K562 (cell line): ENCODE data around the gene ATP23. TPM values are rescaled to one million over a fixed set of nuclear protein-coding genes. Genes with fewer than 3 reads are reported as not detected.

ENCODE experiments used
- ATAC-seq: fragments of 200-7000 bp; cut with Tn5 transposase; 3 replicates; pipeline ENCODE4 v1.9.1; 2020; ENCODE audit warnings: moderate library complexity
- BruUV-seq: library from RNA; stranded (reverse); fragments of 400-500 nt; replicated peaks from 2 replicates; lab custom pipeline; 2021; lab: Mats Ljungman, UMichigan
- CTCF ChIA-PET: fragments of 300-600 bp; formaldehyde crosslinking; extraction: SDS; loops from one replicate; lab custom pipeline; 2021; ENCODE audit warnings: low intra/inter-chr PET ratio; lab: Yijun Ruan, JAX
- POLR2A ChIA-PET: fragments of 300-600, 350-650 bp; sonication (Branson Sonifier 250); formaldehyde crosslinking; extraction: SDS; loops from one replicate; lab custom pipeline; 2021; ENCODE audit warnings: antibody characterized with exemption, inconsistent platforms; lab: Yijun Ruan, JAX
- DNase-seq, 4 experiments: peaks; one replicate each; pipeline versions ENCODE4 v3.0.0 to v3.0.0-alpha.2; 2011 to 2018; ENCODE audit warnings: low spot score in 3 of 4, mixed read lengths in 3 of 4; ENCODE audit errors: extremely low read depth in 1 of 4
- FAIRE-seq: peaks from 2 replicates; lab custom pipeline; 2011; peaks lifted over from hg19 to GRCh38; lab: Jason Lieb, UNC
- H2AFZ ChIP-seq: 2 replicates; pipeline ENCODE4 v1.6.0; 2011; ENCODE audit warnings: low read depth, low read length, control low read depth, inconsistent platforms
- H3K27ac ChIP-seq: fragments of 200-600 bp; 3 replicates; pipeline ENCODE4 v1.8.0; 2011; ENCODE audit warnings: low read depth, mild to moderate bottlenecking, control low read depth, inconsistent platforms, low read length, moderate library complexity, mixed read lengths; ENCODE audit errors: extremely low read depth
- H3K27me3 ChIP-seq, 2 experiments: fragments of 300-600 bp in 1 of 2; 2 replicates in 1 of 2; 3 replicates in 1 of 2; pipeline versions ENCODE4 v1.6.0 to v1.8.0; 2011; ENCODE audit warnings: inconsistent platforms in 2 of 2, low read length in 2 of 2, mild to moderate bottlenecking in 1 of 2, mixed read lengths in 1 of 2, moderate library complexity in 1 of 2; ENCODE audit not compliant: control insufficient read depth in 2 of 2, insufficient read depth in 2 of 2
- H3K36me3 ChIP-seq: fragments of 300-600 bp; 3 replicates; pipeline ENCODE4 v1.8.0; 2011; ENCODE audit warnings: mild to moderate bottlenecking, low read length, inconsistent platforms; ENCODE audit not compliant: control insufficient read depth, insufficient read depth
- H3K4me1 ChIP-seq, 2 experiments: fragments of 200-600 bp in 1 of 2; replicated peaks in 1 of 2; 2 replicates in 1 of 2; 3 replicates in 1 of 2; pipeline versions ENCODE4 v1.5.1 to v1.8.0; 2011; ENCODE audit warnings: inconsistent platforms in 2 of 2, low read length in 2 of 2, mild to moderate bottlenecking in 1 of 2, mixed read lengths in 1 of 2, moderate library complexity in 1 of 2; ENCODE audit not compliant: control insufficient read depth in 2 of 2, insufficient read depth in 2 of 2
- H3K4me2 ChIP-seq: 2 replicates; pipeline ENCODE4 v1.6.1; 2011; ENCODE audit warnings: low read length, control low read depth, inconsistent platforms, mixed read lengths; ENCODE audit not compliant: insufficient read depth
- H3K4me3 ChIP-seq: fragments of 200-600 bp; sonication (generic), shearing (Covaris generic); 2 replicates; pipeline ENCODE4 v1.5.1; 2016; ENCODE audit warnings: control low read depth, inconsistent platforms
- H3K79me2 ChIP-seq: fragments of 200-600 bp; 3 replicates; pipeline ENCODE4 v1.8.0; 2011; ENCODE audit warnings: low read length, inconsistent platforms; ENCODE audit not compliant: control insufficient read depth, insufficient read depth
- H3K9ac ChIP-seq, 2 experiments: 2 replicates each; pipeline versions ENCODE4 v1.6.0 to v1.6.1; 2011; ENCODE audit warnings: low read depth in 2 of 2, low read length in 2 of 2, control low read depth in 1 of 2, inconsistent platforms in 1 of 2, mild to moderate bottlenecking in 1 of 2, mixed read lengths in 1 of 2; ENCODE audit not compliant: insufficient read depth in 1 of 2
- H3K9me1 ChIP-seq: one replicate; pipeline ENCODE4 v1.6.0; 2011; ENCODE audit warnings: inconsistent platforms, mild to moderate bottlenecking, low read length, moderate library complexity; ENCODE audit not compliant: control insufficient read depth, insufficient read depth
- H3K9me3 ChIP-seq: replicated peaks from 2 replicates; pipeline ENCODE4 v1.5.1; 2011; ENCODE audit warnings: low read depth, low read length, inconsistent platforms; ENCODE audit not compliant: control insufficient read depth, insufficient read depth
- H4K20me1 ChIP-seq: replicated peaks from 2 replicates; pipeline ENCODE4 v1.6.1; 2011; ENCODE audit warnings: low read length, inconsistent platforms, mixed read lengths; ENCODE audit not compliant: control insufficient read depth, insufficient read depth
- GABPB1 ChIP-seq: sonication (generic); formaldehyde crosslinking; IDR thresholded peaks from 2 replicates; pipeline ENCODE4 v1.8.0; 2022; ENCODE audit warnings: mild to moderate bottlenecking, missing genetic modification reagents
- IRF2 ChIP-seq: sonication (generic); formaldehyde crosslinking; IDR thresholded peaks from 2 replicates; pipeline ENCODE4 v1.8.1; 2022; ENCODE audit warnings: mild to moderate bottlenecking, missing genetic modification reagents
- MEF2A ChIP-seq: IDR thresholded peaks from 2 replicates; pipeline ENCODE4 v1.6.1; 2011; ENCODE audit warnings: low read depth, mild to moderate bottlenecking, low read length, moderate library complexity; ENCODE audit not compliant: control insufficient read depth
- MTA3 ChIP-seq: fragments of 450-650 bp; formaldehyde crosslinking; IDR thresholded peaks from 2 replicates; pipeline ENCODE4 v1.6.1; 2017; ENCODE audit warnings: mild to moderate bottlenecking, borderline replicate concordance
- NCOA4 ChIP-seq: fragments of 450-650 bp; IDR thresholded peaks from 2 replicates; pipeline ENCODE4 v1.6.1; 2018; ENCODE audit warnings: mild to moderate bottlenecking; ENCODE audit not compliant: partially characterized antibody
- NFE2 ChIP-seq: IDR thresholded peaks from 2 replicates; pipeline ENCODE4 v1.6.1; 2014; ENCODE audit warnings: antibody characterized with exemption, low read depth
- YY1 ChIP-seq, 3 experiments: IDR thresholded peaks; 2 replicates each; pipeline ENCODE4 v1.6.1; 2011; ENCODE audit warnings: low read length in 2 of 3, mild to moderate bottlenecking in 2 of 3, moderate library complexity in 2 of 3, borderline replicate concordance in 1 of 3, control low read depth in 1 of 3, low read depth in 1 of 3; ENCODE audit not compliant: insufficient read depth in 3 of 3, insufficient replicate concordance in 2 of 3, control insufficient read depth in 1 of 3, insufficient read length in 1 of 3; ENCODE audit errors: extremely low read depth in 1 of 3
- ZKSCAN8 ChIP-seq: fragments of 200-800 bp; sonication (Bioruptor generic); IDR thresholded peaks from 2 replicates; pipeline ENCODE4 v1.6.1; 2016; ENCODE audit warnings: missing genetic modification characterization, missing compliant biosample characterization
- ZNF263 ChIP-seq: sonication (generic); formaldehyde crosslinking; IDR thresholded peaks from 2 replicates; pipeline ENCODE4 v1.8.0; 2022; ENCODE audit warnings: mild to moderate bottlenecking, missing genetic modification reagents, borderline replicate concordance
- ZNF324 ChIP-seq: fragments of 250-450 bp; sonication (Bioruptor Pico); IDR thresholded peaks from 2 replicates; pipeline ENCODE4 v1.4.0; 2020; ENCODE audit warnings: mild to moderate bottlenecking
- ZZZ3 ChIP-seq: fragments of 450-650 bp; IDR thresholded peaks from 2 replicates; pipeline ENCODE4 v1.6.1; 2016; ENCODE audit warnings: antibody characterized with exemption, mild to moderate bottlenecking, moderate library complexity
- WGBS: fragments of 100-300 bp; shearing (Covaris generic); methylation state at CpG from one replicate; pipeline ENCODE4 v1.1.6; 2016; ENCODE audit warnings: low coverage, mixed read lengths; ENCODE audit not compliant: insufficient coverage; ENCODE audit errors: missing lambda C conversion rate; 5-methylcytosine and 5-hydroxymethylcytosine counted together
- in situ Hi-C: fragments of 300-500 bp; cut with MboI; formaldehyde crosslinking; loops from 4 replicates; pipeline ENCODE4 v1.15.0; 2018; ENCODE audit warnings: inconsistent platforms, mixed read lengths
- intact Hi-C: fragments of 100-400 bp; cut with micrococcal nuclease; formaldehyde crosslinking; loops from 2 replicates; pipeline ENCODE4 v1.14.2; 2022
- polyA plus RNA-seq, 8 experiments: library from polyadenylated mRNA; depleted of rRNA in 4 of 8; stranded (reverse) in 5 of 8; unstranded in 3 of 8; fragments of >200 nt; fragmentation: Nextera tagmentation in 2 of 8; fragmentation: Illumina TruSeq in 1 of 8; extraction: Ambion mirVana in 2 of 8; extraction: Trizol in 1 of 8; gene quantifications; 2 replicates each; pipeline versions ENCODE4 v1.2.1 to v1.2.3, GENCODE V29; 2011 to 2014; ENCODE audit warnings: inconsistent platforms in 1 of 8, missing spikeins in 1 of 8
- total RNA-seq, 7 experiments: library from RNA; depleted of rRNA in 6 of 7; stranded (reverse); fragments of >200 nt in 6 of 7; fragmentation: Illumina TruSeq in 2 of 7; extraction: Trizol in 2 of 7; gene quantifications; 2 replicates each; pipeline versions ENCODE4 v1.2.1 to v1.2.3, GENCODE V29; 2011 to 2021; ENCODE audit warnings: low replicate concordance in 1 of 7
- TF ChIP-seq, protein P1 (sequence below), 2 experiments: fragments of 200-800 bp in 1 of 2; sonication (Bioruptor generic) in 1 of 2; sonication (generic) in 1 of 2; formaldehyde crosslinking in 1 of 2; IDR thresholded peaks in 1 of 2; conservative IDR thresholded peaks in 1 of 2; 2 replicates each; pipeline versions ENCODE4 v1.5.0 to v1.6.1; 2016 to 2020; ENCODE audit warnings: missing compliant biosample characterization in 1 of 2, missing genetic modification characterization in 1 of 2, missing genetic modification reagents in 1 of 2
- TF ChIP-seq, protein P2 (sequence below): fragments of 250-450 bp; sonication (Bioruptor Pico); IDR thresholded peaks from 2 replicates; pipeline ENCODE4 v1.8.0; 2021; ENCODE audit warnings: moderate library complexity, mild to moderate bottlenecking, inconsistent platforms

The ATP23 gene
- total and polyA plus RNA-seq, 9 of the 15 experiments (the other 6 are each of a cell fraction or from before 2014, with no cell fraction given) = 8.3 to 53.7 (median 28.5) TPM

DNA sequence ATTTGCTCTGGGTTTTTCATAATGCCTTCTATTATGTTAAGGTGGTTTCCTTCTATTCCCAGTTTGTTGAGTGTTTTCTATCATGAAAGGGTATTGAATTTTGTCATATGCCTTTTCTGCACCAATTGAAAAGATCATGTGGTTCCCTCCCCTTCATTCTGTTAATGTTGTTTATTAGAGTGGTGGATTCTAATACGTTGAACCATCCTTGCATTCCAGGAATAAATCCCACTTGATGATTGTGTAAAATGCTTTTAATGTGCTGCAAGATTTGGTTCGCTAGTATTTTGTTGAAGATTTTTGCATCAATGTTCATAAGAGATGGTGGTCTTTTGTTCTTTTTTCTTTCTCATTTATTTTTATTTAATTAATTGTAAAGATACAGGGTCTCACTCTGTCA is 55.2 kb downstream of the ATP23 start:
- in situ Hi-C loops = loop anchor here (25.0 kb wide), 1 partner anchor 1166 kb away; no protein-coding TSS in a partner anchor
- H3K9me3 ChIP-seq = no peaks in the 10 kb centered on the region
- no peak for FAIRE-seq
- TF ChIP-seq ZNF324 (CRISPR knock-in tag) = peak; percentile 90
- TF ChIP-seq, protein P1, sequence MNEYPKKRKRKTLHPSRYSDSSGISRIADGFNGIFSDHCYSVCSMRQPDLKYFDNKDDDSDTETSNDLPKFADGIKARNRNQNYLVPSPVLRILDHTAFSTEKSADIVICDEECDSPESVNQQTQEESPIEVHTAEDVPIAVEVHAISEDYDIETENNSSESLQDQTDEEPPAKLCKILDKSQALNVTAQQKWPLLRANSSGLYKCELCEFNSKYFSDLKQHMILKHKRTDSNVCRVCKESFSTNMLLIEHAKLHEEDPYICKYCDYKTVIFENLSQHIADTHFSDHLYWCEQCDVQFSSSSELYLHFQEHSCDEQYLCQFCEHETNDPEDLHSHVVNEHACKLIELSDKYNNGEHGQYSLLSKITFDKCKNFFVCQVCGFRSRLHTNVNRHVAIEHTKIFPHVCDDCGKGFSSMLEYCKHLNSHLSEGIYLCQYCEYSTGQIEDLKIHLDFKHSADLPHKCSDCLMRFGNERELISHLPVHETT (CRISPR knock-in tag; conservative IDR thresholded peaks at IDR 0.05 in 1 of 2, IDR thresholded peaks at IDR 0.05 in 1 of 2) = no peak
- TF ChIP-seq, all 486 proteins: peak for 1
- 3% methylated on average over 2 of the region's 2 CpGs for WGBS
- H3K27me3 ChIP-seq = no peaks in the 10 kb centered on the region
- intact Hi-C loops = no loop called here
- H4K20me1 ChIP-seq = no peaks in the 10 kb centered on the region
- H3K27ac ChIP-seq = no peak overlapping the region
- ChIA-PET POLR2A (no interaction called here), CTCF (no interaction called here)
- no peaks in the 10 kb centered on the region for H3K36me3 ChIP-seq
- H3K79me2 ChIP-seq = no peaks in the 10 kb centered on the region
- H3K4me2 ChIP-seq = no peak overlapping the region
- DNase-seq (no peak), ATAC-seq (no peak)
- H3K4me3 ChIP-seq = no peak overlapping the region
- H3K9me1 ChIP-seq = no peaks in the 10 kb centered on the region
- no TSS peak for BruUV-seq
- H3K4me1 ChIP-seq = no peaks in the 10 kb centered on the region
- H3K9ac ChIP-seq = no peak overlapping the region
- H2AFZ ChIP-seq = no peak overlapping the region

DNA sequence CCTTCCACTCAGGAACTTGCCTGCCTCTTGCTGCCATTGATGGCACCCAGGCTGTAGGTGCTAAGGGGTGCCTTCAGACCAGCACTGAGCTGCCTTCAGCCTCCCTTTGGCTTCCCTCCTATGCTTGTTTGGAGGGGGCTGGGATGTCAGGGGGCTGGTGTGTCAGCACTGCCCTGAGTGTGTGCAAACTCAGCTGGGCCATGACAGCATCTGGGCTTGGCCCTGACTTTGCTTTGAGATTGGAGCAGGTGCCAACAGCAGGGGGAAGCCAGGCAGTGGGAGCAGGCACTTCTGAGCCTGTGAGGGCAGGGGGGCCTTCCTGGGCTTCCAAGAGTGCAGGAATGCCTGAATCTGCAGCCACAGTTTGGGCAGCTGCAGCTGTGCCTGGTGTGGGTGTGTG is 56.9 kb downstream of the ATP23 start:
- POLR2A ChIA-PET = no interaction called here
- Histone ChIP-seq H3K4me3 (no peak overlapping the region), H3K27ac (no peak overlapping the region), H2AFZ (no peak overlapping the region), H3K9ac (no peak overlapping the region), H3K9me3 (no peaks in the 10 kb centered on the region), H3K79me2 (no peaks in the 10 kb centered on the region), H3K9me1 (no peaks in the 10 kb centered on the region), H3K4me1 (no peaks in the 10 kb centered on the region), H3K4me2 (no peak overlapping the region), H4K20me1 (no peaks in the 10 kb centered on the region), H3K36me3 (no peaks in the 10 kb centered on the region), H3K27me3 (no peaks in the 10 kb centered on the region)
- CTCF ChIA-PET = no interaction called here
- DNase-seq = no peak
- in situ Hi-C loops = loop anchor here (25.0 kb wide), 1 partner anchor 1164 kb away; no protein-coding TSS in a partner anchor
- intact Hi-C loops = no loop called here
- no peak for ATAC-seq
- no TSS peak for BruUV-seq
- FAIRE-seq = no peak
- TF ChIP-seq, protein P2, sequence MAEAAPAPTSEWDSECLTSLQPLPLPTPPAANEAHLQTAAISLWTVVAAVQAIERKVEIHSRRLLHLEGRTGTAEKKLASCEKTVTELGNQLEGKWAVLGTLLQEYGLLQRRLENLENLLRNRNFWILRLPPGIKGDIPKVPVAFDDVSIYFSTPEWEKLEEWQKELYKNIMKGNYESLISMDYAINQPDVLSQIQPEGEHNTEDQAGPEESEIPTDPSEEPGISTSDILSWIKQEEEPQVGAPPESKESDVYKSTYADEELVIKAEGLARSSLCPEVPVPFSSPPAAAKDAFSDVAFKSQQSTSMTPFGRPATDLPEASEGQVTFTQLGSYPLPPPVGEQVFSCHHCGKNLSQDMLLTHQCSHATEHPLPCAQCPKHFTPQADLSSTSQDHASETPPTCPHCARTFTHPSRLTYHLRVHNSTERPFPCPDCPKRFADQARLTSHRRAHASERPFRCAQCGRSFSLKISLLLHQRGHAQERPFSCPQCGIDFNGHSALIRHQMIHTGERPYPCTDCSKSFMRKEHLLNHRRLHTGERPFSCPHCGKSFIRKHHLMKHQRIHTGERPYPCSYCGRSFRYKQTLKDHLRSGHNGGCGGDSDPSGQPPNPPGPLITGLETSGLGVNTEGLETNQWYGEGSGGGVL (CRISPR knock-in tag) = no peak
- TF ChIP-seq YY1 (IDR thresholded peaks at IDR 0.05; ENCODE audit: borderline replicate concordance in 1 of 3, control insufficient read depth in 1 of 3, extremely low read depth in 1 of 3, insufficient read depth in 3 of 3, insufficient read length in 1 of 3, insufficient replicate concordance in 2 of 3, low read depth in 1 of 3, low read length in 2 of 3) (no peak), GABPB1 (CRISPR knock-in tag) (no peak), IRF2 (CRISPR knock-in tag) (no peak), MTA3 (no peak), ZNF263 (CRISPR knock-in tag) (no peak), MEF2A (no peak), ZZZ3 (no peak), NCOA4 (no peak), ZKSCAN8 (CRISPR knock-in tag) (no peak), NFE2 (no peak)
